OCI-LY7 (cell line): ENCODE data around the gene KIAA1328. TPM values are rescaled to one million over a fixed set of nuclear protein-coding genes. Genes with fewer than 3 reads are reported as not detected.

Experiments
- BruUV-seq: library from RNA; stranded (reverse); fragments of 400-500 nt; replicated peaks from 2 replicates; lab custom pipeline; 2021; lab: Mats Ljungman, UMichigan
- CTCF ChIA-PET: fragments of 300-600 bp; sonication (Branson Sonifier 250); formaldehyde crosslinking; loops from one replicate; lab custom pipeline; 2022; ENCODE audit warnings: antibody characterized with exemption; ENCODE audit not compliant: unreplicated experiment; lab: Charles Lee
- POLR2A ChIA-PET: fragments of 300-600 bp; sonication (Branson Sonifier 250); formaldehyde crosslinking; loops from one replicate; lab custom pipeline; 2022; ENCODE audit warnings: antibody characterized with exemption; lab: Charles Lee
- DNase-seq: peaks from one replicate; pipeline ENCODE4 v3.0.0-alpha.2; 2015; ENCODE audit warnings: low spot score
- H2AFZ ChIP-seq: fragments of 200-600 bp; sonication (generic), shearing (Covaris generic); 2 replicates; pipeline ENCODE4 v1.6.1; 2014; ENCODE audit warnings: mild to moderate bottlenecking, antibody characterized with exemption, low read length, moderate library complexity
- H3K27ac ChIP-seq: fragments of 200-600 bp; sonication (generic); 2 replicates; pipeline ENCODE4 v1.5.1; 2014; ENCODE audit warnings: mixed run types, low read depth, mild to moderate bottlenecking, moderate library complexity, low read length, inconsistent platforms; ENCODE audit not compliant: poor library complexity, severe bottlenecking
- H3K36me3 ChIP-seq: fragments of 200-600 bp; sonication (generic); 2 replicates; pipeline ENCODE4 v1.6.1; 2014; ENCODE audit warnings: mild to moderate bottlenecking, antibody characterized with exemption, low read length, moderate library complexity, mixed read lengths; ENCODE audit not compliant: insufficient read depth
- H3K4me1 ChIP-seq: fragments of 200-600 bp; sonication (generic); 2 replicates; pipeline ENCODE4 v1.5.1; 2014; ENCODE audit warnings: mild to moderate bottlenecking, low read length; ENCODE audit not compliant: insufficient read depth, poor library complexity, severe bottlenecking
- H3K4me2 ChIP-seq: fragments of 200-600 bp; sonication (generic); 2 replicates; pipeline ENCODE4 v1.6.1; 2014; ENCODE audit warnings: mild to moderate bottlenecking, low read length
- H3K4me3 ChIP-seq: fragments of 200-600 bp; sonication (generic); 2 replicates; pipeline ENCODE4 v1.5.1; 2014; ENCODE audit warnings: mild to moderate bottlenecking, low read depth, low read length; ENCODE audit not compliant: poor library complexity, severe bottlenecking
- H3K79me2 ChIP-seq: fragments of 200-600 bp; sonication (generic); 2 replicates; pipeline ENCODE4 v1.6.1; 2016; ENCODE audit warnings: low read depth, mild to moderate bottlenecking, low read length, moderate library complexity, mixed read lengths; ENCODE audit not compliant: insufficient read depth
- H3K9me2 ChIP-seq: fragments of 200-600 bp; sonication (generic); 2 replicates; pipeline ENCODE4 v1.6.1; 2016; ENCODE audit warnings: mild to moderate bottlenecking, low read length, mixed read lengths; ENCODE audit not compliant: insufficient read depth
- H3K9me3 ChIP-seq: fragments of 200-600 bp; sonication (generic); 2 replicates; pipeline ENCODE4 v1.6.1; 2014; ENCODE audit warnings: mild to moderate bottlenecking, mixed run types, low read length, mixed read lengths
- H4K20me1 ChIP-seq: fragments of 200-600 bp; sonication (generic); 2 replicates; pipeline ENCODE4 v1.6.1; 2014; ENCODE audit warnings: mild to moderate bottlenecking, antibody characterized with exemption, low read length, moderate library complexity, mixed read lengths; ENCODE audit not compliant: insufficient read depth
- CTCF ChIP-seq: fragments of 200-600 bp; sonication (generic); conservative IDR thresholded peaks from 2 replicates; pipeline ENCODE4 v1.5.1; 2014; ENCODE audit warnings: mild to moderate bottlenecking, antibody characterized with exemption, low read length, moderate library complexity, mixed read lengths
- EZH2phosphoT487 ChIP-seq: fragments of 200-600 bp; sonication (generic); IDR thresholded peaks from 2 replicates; pipeline ENCODE4 v1.6.1; 2018; ENCODE audit warnings: low read depth, borderline replicate concordance, mild to moderate bottlenecking, mixed run types, antibody characterized with exemption, low read length, moderate library complexity, mixed read lengths
- intact Hi-C: fragments of 100-400 bp; cut with micrococcal nuclease; formaldehyde crosslinking; loops from one replicate; pipeline ENCODE4 v1.10.0; 2022; ENCODE audit not compliant: unreplicated experiment
- total RNA-seq, 2 experiments: library from RNA; depleted of rRNA in 1 of 2; stranded (reverse); fragments of >200 nt in 1 of 2; shearing (Covaris generic) in 1 of 2; gene quantifications; 2 replicates each; pipeline ENCODE4 v1.2.3, GENCODE V29; 2014 to 2022

KIAA1328 gene
- total RNA-seq, 2 experiments from 2014 or later = 3.0 to 5.8 TPM

- no peaks in the 10 kb centered on the region for H3K36me3 ChIP-seq
- H3K4me2 ChIP-seq = no peak overlapping the region
- no peak for TF ChIP-seq EZH2phosphoT487
- TF ChIP-seq CTCF = no peak
- no peak overlapping the region for H2AFZ ChIP-seq
- H3K79me2 ChIP-seq = no peaks in the 10 kb centered on the region
- BruUV-seq = no TSS peak
- DNase-seq = no peak
- no peaks in the 10 kb centered on the region for H4K20me1 ChIP-seq
- ChIA-PET CTCF (no interaction called here), POLR2A (no interaction called here)
- intact Hi-C loops = no loop called here
- H3K27ac ChIP-seq = no peak overlapping the region
- H3K9me2 ChIP-seq = no peaks in the 10 kb centered on the region
- H3K4me3 ChIP-seq = no peak overlapping the region
- H3K9me3 ChIP-seq = no peaks in the 10 kb centered on the region
- H3K4me1 ChIP-seq = no peaks in the 10 kb centered on the region
These were observed 145.8 kb downstream of the KIAA1328 start for GRCh38 chr18:36974686-36975085.

GRCh38 chr18:36977121-36977520 is 148.2 kb downstream of the KIAA1328 start:
- no peaks in the 10 kb centered on the region for H3K4me1 ChIP-seq
- BruUV-seq = no TSS peak
- ChIA-PET POLR2A (no interaction called here), CTCF (no interaction called here)
- DNase-seq = no peak
- TF ChIP-seq CTCF = no peak
- TF ChIP-seq EZH2phosphoT487 = no peak
- no peaks in the 10 kb centered on the region for H3K79me2 ChIP-seq
- H3K9me2 ChIP-seq = no peaks in the 10 kb centered on the region
- H2AFZ ChIP-seq = no peak overlapping the region
- no peaks in the 10 kb centered on the region for H4K20me1 ChIP-seq
- no peaks in the 10 kb centered on the region for H3K36me3 ChIP-seq
- no peaks in the 10 kb centered on the region for H3K9me3 ChIP-seq
- intact Hi-C loops = no loop called here
- H3K27ac ChIP-seq = no peak overlapping the region
- H3K4me3 ChIP-seq = no peak overlapping the region
- no peak overlapping the region for H3K4me2 ChIP-seq

- H3K9me2 ChIP-seq = no peaks in the 10 kb centered on the region
- ChIA-PET CTCF (no interaction called here), POLR2A (no interaction called here)
- intact Hi-C loops = no loop called here
- BruUV-seq = no TSS peak
- no peaks in the 10 kb centered on the region for H4K20me1 ChIP-seq
- no peak for DNase-seq
- no peak overlapping the region for H2AFZ ChIP-seq
- no peak overlapping the region for H3K4me2 ChIP-seq
- TF ChIP-seq CTCF (no peak), EZH2phosphoT487 (no peak)
- H3K79me2 ChIP-seq = no peaks in the 10 kb centered on the region
- H3K9me3 ChIP-seq = no peaks in the 10 kb centered on the region
- no peak overlapping the region for H3K27ac ChIP-seq
- H3K4me1 ChIP-seq = no peaks in the 10 kb centered on the region
- H3K36me3 ChIP-seq = no peaks in the 10 kb centered on the region
- no peak overlapping the region for H3K4me3 ChIP-seq
These were observed 164.1 kb downstream of the KIAA1328 start for GRCh38 chr18:36993068-36993467.
